Activated T-cell treated with anti-CD3 and anti-CD28 coated beads, Interleukin-2, amount 50 U/mL, for 72 hours (primary cell): ENCODE results near the gene AGBL1. TPM values are rescaled to one million over a fixed set of nuclear protein-coding genes. Genes with fewer than 3 reads are reported as not detected.
"Not testable (repeated sequence)": the region's sequence is repeated elsewhere in the genome, so short reads cannot be mapped to it uniquely, and the experiment has no call there.

Experiments used
- ATAC-seq, 2 donors: fragments of 150-1000 bp; cut with Tn5 transposase; replicated peaks in 1 of 2; 2 replicates each; pipeline ENCODE4 v1.10.0; 2021; ENCODE audit warnings: moderate library complexity in 2 of 2, mild to moderate bottlenecking in 1 of 2
- DNase-seq, 2 donors: peaks; one replicate each; pipeline ENCODE4 v3.0.0; 2021 to 2022; ENCODE audit warnings: mixed read lengths in 1 of 2
- H3K27ac Mint-ChIP-seq: one replicate; pipeline ENCODE4 v1.8.0; 2022; ENCODE audit warnings: mild to moderate bottlenecking, moderate library complexity, mixed read lengths
- H3K27me3 Mint-ChIP-seq: one replicate; pipeline ENCODE4 v1.8.0; 2022; ENCODE audit warnings: low read depth, mixed read lengths
- H3K36me3 Mint-ChIP-seq, 2 donors: one replicate each; pipeline ENCODE4 v1.8.0; 2022; ENCODE audit warnings: mixed read lengths in 2 of 2, mild to moderate bottlenecking in 1 of 2; ENCODE audit not compliant: insufficient read depth in 2 of 2
- H3K4me1 Mint-ChIP-seq: one replicate; pipeline ENCODE4 v1.8.0; 2022; ENCODE audit warnings: low read depth, mixed read lengths
- H3K4me3 Mint-ChIP-seq, 2 donors: one replicate each; pipeline ENCODE4 v1.8.0; 2022; ENCODE audit warnings: mild to moderate bottlenecking in 2 of 2, mixed read lengths in 2 of 2, moderate library complexity in 2 of 2
- H3K9me3 Mint-ChIP-seq, 2 donors: one replicate each; pipeline ENCODE4 v1.8.0; 2022; ENCODE audit warnings: mixed read lengths in 2 of 2
- total RNA-seq, 2 donors: library from RNA; stranded (reverse); gene quantifications; one replicate each; pipeline ENCODE4 v1.2.3, GENCODE V29; 2022

The AGBL1 gene
- total RNA-seq, 2 donors from 2014 or later = 0.14 TPM; not detected in 1

DNA sequence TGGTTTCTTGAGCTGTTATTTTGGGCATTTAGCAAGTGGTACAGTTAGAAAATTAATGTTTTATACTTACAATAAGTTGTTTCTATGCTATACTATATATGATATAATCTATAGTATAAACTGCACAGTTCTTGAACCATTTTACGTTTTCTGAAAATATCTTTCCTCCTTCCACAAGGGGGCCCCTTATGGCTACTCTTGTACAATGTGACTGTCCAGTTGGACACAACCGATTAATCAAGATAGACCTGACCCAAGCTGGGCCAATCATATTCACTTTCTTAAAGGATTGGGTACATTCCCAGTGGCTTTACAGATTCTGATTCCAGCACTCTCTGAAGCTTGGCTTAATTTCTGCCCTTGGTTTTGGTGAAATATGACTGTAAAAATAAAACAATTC lies 953.4 kb downstream of the AGBL1 start:
- DNase-seq = no peak
- Mint-ChIP-seq H3K27me3 (peaks cover 5% of the 10 kb centered on the region), H3K36me3 (no peaks in the 10 kb centered on the region), H3K27ac (no peak overlapping the region), H3K4me3 (no peak overlapping the region), H3K9me3 (no peaks in the 10 kb centered on the region), H3K4me1 (no peaks in the 10 kb centered on the region)
- no peak for ATAC-seq

DNA sequence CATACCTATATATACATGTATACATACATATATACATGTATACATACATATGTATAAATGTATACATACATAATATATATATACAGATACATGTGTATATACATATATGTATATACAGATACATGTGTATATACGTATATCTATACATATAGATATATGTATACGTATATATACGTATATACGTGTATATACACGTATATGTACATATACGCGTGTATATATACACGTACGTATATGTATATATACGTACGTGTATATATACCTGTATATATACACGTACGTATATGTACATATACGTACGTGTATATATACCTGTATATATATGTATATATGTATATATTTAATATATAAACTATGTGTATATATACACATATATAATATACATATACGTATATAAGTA lies 955.2 kb downstream of the AGBL1 start:
- H3K27me3 Mint-ChIP-seq = peaks cover 5% of the 10 kb centered on the region
- H3K4me1 Mint-ChIP-seq = no peaks in the 10 kb centered on the region
- no peak overlapping the region for H3K27ac Mint-ChIP-seq
- ATAC-seq = no peak
- H3K4me3 Mint-ChIP-seq = no peak overlapping the region
- H3K36me3 Mint-ChIP-seq = no peaks in the 10 kb centered on the region
- DNase-seq = no peak
- no peaks in the 10 kb centered on the region for H3K9me3 Mint-ChIP-seq

DNA sequence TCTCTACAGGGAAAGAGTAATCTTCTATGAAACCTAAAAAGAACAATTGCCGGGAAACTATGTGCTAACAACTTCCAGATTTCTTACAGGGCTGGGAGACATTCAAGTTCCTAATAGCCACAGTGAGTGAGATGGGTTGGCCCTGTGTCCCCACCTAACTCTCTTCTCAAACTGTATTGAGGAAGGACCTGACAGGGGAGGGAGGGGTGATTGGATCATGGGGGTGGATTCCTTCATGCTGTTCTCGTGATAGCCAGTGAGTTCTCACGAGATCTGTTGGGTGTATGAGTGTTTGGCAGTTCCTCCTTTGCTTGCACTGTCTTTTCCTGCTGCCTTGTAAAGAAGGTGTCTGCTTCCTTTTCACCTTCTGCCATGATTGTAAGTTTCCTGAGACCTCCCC lies 958.7 kb downstream of the AGBL1 start:
- ATAC-seq (no peak), DNase-seq (no peak)
- no peak overlapping the region for H3K4me3 Mint-ChIP-seq
- no peaks in the 10 kb centered on the region for H3K36me3 Mint-ChIP-seq
- H3K27ac Mint-ChIP-seq = peak overlapping the region; percentile 13
- H3K27me3 Mint-ChIP-seq = peaks cover 5% of the 10 kb centered on the region
- H3K9me3 Mint-ChIP-seq = no peaks in the 10 kb centered on the region
- H3K4me1 Mint-ChIP-seq = no peaks in the 10 kb centered on the region

DNA sequence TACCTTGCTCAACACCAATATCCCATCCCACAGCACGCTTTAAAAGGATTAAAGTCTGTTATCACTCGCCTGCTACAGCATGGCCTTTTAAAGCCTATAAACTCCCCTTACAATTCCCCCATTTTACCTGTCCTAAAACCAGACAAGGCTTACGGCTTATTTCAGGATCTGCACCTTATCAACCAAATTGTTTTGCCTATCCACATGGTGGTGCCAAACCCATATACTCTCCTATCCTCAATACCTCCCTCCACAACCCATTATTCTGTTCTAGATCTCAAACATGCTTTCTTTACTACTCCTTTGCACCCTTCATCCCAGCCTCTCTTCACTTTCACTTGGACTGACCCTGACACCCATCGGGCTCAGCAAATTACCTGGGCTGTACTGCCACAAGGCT lies 962.9 kb downstream of the AGBL1 start:
- H3K27ac Mint-ChIP-seq, H3K9me3 Mint-ChIP-seq, ATAC-seq: not testable (repeated sequence)

DNA sequence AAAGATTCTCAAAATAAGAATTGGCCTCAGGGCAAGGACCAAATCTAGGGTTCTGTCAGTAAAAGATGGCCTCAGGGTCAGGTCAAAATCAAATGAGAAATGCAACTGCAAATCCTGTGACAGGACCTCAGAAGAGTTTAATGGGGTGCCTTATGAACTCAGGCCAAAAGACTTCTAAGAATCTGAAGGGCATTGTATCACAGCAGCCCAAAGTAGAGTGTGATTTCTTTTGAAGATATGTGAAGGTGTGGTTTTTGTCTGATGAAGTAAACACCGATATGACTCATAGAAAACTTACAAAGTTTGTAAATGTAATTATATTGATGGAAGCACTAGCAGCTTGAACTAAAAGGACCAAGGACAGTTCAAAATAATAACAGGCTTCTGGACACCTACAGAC lies 966.1 kb downstream of the AGBL1 start:
- Mint-ChIP-seq H3K4me1 (no peaks in the 10 kb centered on the region), H3K36me3 (no peaks in the 10 kb centered on the region), H3K27ac (no peak overlapping the region), H3K4me3 (no peak overlapping the region), H3K27me3 (no peaks in the 10 kb centered on the region), H3K9me3 (no peaks in the 10 kb centered on the region)
- DNase-seq (no peak), ATAC-seq (no peak)

More for the DNA sequence above, 962.9 kb downstream of the AGBL1 start:
- H3K4me3 Mint-ChIP-seq, H3K4me1 Mint-ChIP-seq, H3K36me3 Mint-ChIP-seq, H3K27me3 Mint-ChIP-seq, DNase-seq: not testable (repeated sequence)

DNA sequence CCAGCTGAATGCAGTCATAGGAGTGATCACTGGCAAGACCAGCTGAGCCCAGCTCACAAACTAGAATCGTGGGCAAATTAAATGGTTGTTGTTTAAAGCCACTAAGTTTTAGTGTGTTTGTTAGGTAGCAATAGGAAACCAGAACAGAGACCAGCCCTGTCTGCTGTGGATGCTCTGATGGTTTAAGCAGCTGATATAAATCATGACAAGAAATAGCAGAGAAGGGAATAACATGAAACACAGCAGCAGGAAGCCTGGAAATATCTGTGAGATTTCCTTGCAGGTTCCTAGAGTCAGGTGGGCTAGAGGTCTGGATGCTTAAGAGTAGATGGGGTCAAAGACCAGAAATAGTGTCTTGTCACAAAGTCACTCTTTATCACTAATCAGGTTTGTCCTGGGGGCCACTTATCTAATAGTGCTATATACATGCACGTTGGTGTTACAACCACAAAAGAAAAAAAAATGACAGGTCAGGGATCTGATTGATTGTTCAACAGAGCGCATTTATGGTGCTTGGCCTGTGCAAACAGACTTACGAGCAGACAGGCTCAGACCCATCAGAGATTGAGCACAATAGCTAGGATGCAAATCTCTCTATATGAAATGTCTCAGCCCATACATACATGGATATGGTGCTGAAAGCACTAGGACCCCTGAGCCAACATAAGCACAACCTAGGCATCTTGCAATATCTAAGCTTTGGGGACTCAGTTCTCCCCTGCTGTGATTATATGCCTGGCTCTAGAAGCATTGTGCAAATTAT lies 967.7 kb downstream of the AGBL1 start:
- ATAC-seq (no peak), DNase-seq (no peak)
- Mint-ChIP-seq H3K4me3 (no peak overlapping the region), H3K27ac (no peak overlapping the region), H3K4me1 (no peaks in the 10 kb centered on the region), H3K27me3 (no peaks in the 10 kb centered on the region), H3K36me3 (no peaks in the 10 kb centered on the region), H3K9me3 (no peaks in the 10 kb centered on the region)
